Ishikawa (cell line): Measurements from ENCODE around the gene DOCK8.

Experiments used
- CEBPB ChIP-seq: IDR thresholded peaks from 2 replicates; pipeline ENCODE4 v1.6.1; 2012
- CREB1 ChIP-seq: IDR thresholded peaks from 2 replicates; pipeline ENCODE4 v1.6.1; 2012; ENCODE audit warnings: low read depth
- EGR1 ChIP-seq: IDR thresholded peaks from 2 replicates; pipeline ENCODE4 v1.6.1; 2012
- EP300 ChIP-seq: IDR thresholded peaks from 2 replicates; pipeline ENCODE4 v1.6.1; 2012; ENCODE audit warnings: borderline replicate concordance
- NFIC ChIP-seq: IDR thresholded peaks from 2 replicates; pipeline ENCODE4 v1.6.1; 2012
- TAF1 ChIP-seq: IDR thresholded peaks from 2 replicates; pipeline ENCODE4 v1.6.1; 2012; ENCODE audit warnings: low read depth, mild to moderate bottlenecking
- TCF12 ChIP-seq: IDR thresholded peaks from 2 replicates; pipeline ENCODE4 v1.6.1; 2012; ENCODE audit warnings: low read depth
- TEAD4 ChIP-seq: IDR thresholded peaks from 2 replicates; pipeline ENCODE4 v1.6.1; 2012
- YY1 ChIP-seq: IDR thresholded peaks from 2 replicates; pipeline ENCODE4 v1.6.1; 2012; ENCODE audit warnings: low read depth
- ZBTB7A ChIP-seq: IDR thresholded peaks from 2 replicates; pipeline ENCODE4 v1.6.1; 2012; ENCODE audit warnings: low read depth
- TF ChIP-seq, protein P1 (sequence below): IDR thresholded peaks from 2 replicates; pipeline ENCODE4 v1.6.1; 2012
- TF ChIP-seq, protein P2 (sequence below): IDR thresholded peaks from 2 replicates; pipeline ENCODE4 v1.6.1; 2012; ENCODE audit warnings: low read depth, mild to moderate bottlenecking

DNA sequence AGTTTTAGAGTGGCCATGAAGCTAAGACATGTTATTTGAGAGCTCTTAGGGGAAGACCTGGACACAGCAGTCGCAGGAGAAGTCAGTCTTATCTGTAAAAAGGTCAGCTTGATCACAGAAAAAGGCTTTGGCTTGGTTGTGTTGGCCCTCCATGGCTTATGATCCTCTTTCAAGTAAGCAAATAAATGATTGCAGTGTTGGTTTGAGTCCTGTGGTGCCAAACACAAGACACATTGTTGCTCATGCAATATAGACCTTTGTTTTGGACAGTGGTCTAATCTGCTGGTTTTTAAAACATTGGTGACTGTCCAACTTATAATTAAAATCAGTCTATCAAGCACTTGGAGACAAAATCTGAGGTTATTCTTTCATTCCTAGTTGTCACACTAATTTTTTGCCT is 54.0 kb downstream of the DOCK8 start:
- TF ChIP-seq, protein P1, sequence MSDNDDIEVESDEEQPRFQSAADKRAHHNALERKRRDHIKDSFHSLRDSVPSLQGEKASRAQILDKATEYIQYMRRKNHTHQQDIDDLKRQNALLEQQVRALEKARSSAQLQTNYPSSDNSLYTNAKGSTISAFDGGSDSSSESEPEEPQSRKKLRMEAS, result no peak
- TF ChIP-seq TAF1 (no peak), YY1 (no peak), ZBTB7A (no peak), EP300 (no peak), CEBPB (no peak), EGR1 (no peak), CREB1 (no peak), TEAD4 (no peak), NFIC (no peak), TCF12 (no peak)
- TF ChIP-seq, protein P2, sequence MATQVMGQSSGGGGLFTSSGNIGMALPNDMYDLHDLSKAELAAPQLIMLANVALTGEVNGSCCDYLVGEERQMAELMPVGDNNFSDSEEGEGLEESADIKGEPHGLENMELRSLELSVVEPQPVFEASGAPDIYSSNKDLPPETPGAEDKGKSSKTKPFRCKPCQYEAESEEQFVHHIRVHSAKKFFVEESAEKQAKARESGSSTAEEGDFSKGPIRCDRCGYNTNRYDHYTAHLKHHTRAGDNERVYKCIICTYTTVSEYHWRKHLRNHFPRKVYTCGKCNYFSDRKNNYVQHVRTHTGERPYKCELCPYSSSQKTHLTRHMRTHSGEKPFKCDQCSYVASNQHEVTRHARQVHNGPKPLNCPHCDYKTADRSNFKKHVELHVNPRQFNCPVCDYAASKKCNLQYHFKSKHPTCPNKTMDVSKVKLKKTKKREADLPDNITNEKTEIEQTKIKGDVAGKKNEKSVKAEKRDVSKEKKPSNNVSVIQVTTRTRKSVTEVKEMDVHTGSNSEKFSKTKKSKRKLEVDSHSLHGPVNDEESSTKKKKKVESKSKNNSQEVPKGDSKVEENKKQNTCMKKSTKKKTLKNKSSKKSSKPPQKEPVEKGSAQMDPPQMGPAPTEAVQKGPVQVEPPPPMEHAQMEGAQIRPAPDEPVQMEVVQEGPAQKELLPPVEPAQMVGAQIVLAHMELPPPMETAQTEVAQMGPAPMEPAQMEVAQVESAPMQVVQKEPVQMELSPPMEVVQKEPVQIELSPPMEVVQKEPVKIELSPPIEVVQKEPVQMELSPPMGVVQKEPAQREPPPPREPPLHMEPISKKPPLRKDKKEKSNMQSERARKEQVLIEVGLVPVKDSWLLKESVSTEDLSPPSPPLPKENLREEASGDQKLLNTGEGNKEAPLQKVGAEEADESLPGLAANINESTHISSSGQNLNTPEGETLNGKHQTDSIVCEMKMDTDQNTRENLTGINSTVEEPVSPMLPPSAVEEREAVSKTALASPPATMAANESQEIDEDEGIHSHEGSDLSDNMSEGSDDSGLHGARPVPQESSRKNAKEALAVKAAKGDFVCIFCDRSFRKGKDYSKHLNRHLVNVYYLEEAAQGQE, result no peak
